ENCODE data around the gene GTF2H4. TPM values are rescaled to one million over a fixed set of nuclear protein-coding genes. Genes with fewer than 3 reads are reported as not detected.

Gene GTF2H4
- total RNA-seq, 2 experiments from 2014 or later = 30.5 to 48.7 TPM

GRCh38 chr6:30938730-30939129 is 30.7 kb downstream of the GTF2H4 start:
- Histone ChIP-seq H3K9me3 (ENCODE audit: low read length) (no peaks in the 10 kb centered on the region), H3K4me3 (ENCODE audit: low read depth, low read length, poor library complexity, severe bottlenecking) (no peak overlapping the region), H4K20me1 (ENCODE audit: insufficient read depth, low read length) (no peaks in the 10 kb centered on the region), H3K4me2 (ENCODE audit: low read length) (no peak overlapping the region), H3K4me1 (ENCODE audit: insufficient read depth, low read length, poor library complexity, severe bottlenecking) (no peaks in the 10 kb centered on the region), H3K79me2 (ENCODE audit: insufficient read depth, low read depth, low read length) (no peaks in the 10 kb centered on the region), H3K27ac (ENCODE audit: low read depth, low read length, poor library complexity, severe bottlenecking) (no peak overlapping the region), H3K36me3 (ENCODE audit: insufficient read depth, low read length) (no peaks in the 10 kb centered on the region), H2AFZ (ENCODE audit: low read length) (no peak overlapping the region), H3K9me2 (ENCODE audit: insufficient read depth, low read length) (no peaks in the 10 kb centered on the region)
- no peak for TF ChIP-seq CTCF (conservative IDR thresholded peaks at IDR 0.05; ENCODE audit: low read length)
- no peak for TF ChIP-seq EZH2phosphoT487 (IDR thresholded peaks at IDR 0.05; ENCODE audit: borderline replicate concordance, low read depth, low read length)
- DNase-seq (ENCODE audit: low spot score) = no peak
- BruUV-seq (replicated peaks) = no TSS peak
- ChIA-PET CTCF (ENCODE audit: unreplicated experiment) (no interaction called here), POLR2A (no interaction called here)
- intact Hi-C loops (cut with micrococcal nuclease; ENCODE audit: unreplicated experiment) = no loop called here

GRCh38 chr6:30939473-30939872 is 31.5 kb downstream of the GTF2H4 start:
- intact Hi-C loops (cut with micrococcal nuclease; ENCODE audit: unreplicated experiment) = no loop called here
- Histone ChIP-seq H3K4me3 (ENCODE audit: low read depth, low read length, poor library complexity, severe bottlenecking) (no peak overlapping the region), H3K36me3 (ENCODE audit: insufficient read depth, low read length) (no peaks in the 10 kb centered on the region), H3K9me2 (ENCODE audit: insufficient read depth, low read length) (no peaks in the 10 kb centered on the region), H3K9me3 (ENCODE audit: low read length) (no peaks in the 10 kb centered on the region), H4K20me1 (ENCODE audit: insufficient read depth, low read length) (no peaks in the 10 kb centered on the region), H2AFZ (ENCODE audit: low read length) (no peak overlapping the region), H3K79me2 (ENCODE audit: insufficient read depth, low read depth, low read length) (no peaks in the 10 kb centered on the region), H3K4me2 (ENCODE audit: low read length) (no peak overlapping the region), H3K4me1 (ENCODE audit: insufficient read depth, low read length, poor library complexity, severe bottlenecking) (no peaks in the 10 kb centered on the region), H3K27ac (ENCODE audit: low read depth, low read length, poor library complexity, severe bottlenecking) (no peak overlapping the region)
- CTCF ChIA-PET (ENCODE audit: unreplicated experiment) = no interaction called here
- BruUV-seq (replicated peaks) = no TSS peak
- DNase-seq (ENCODE audit: low spot score) = no peak
- no peak for TF ChIP-seq EZH2phosphoT487 (IDR thresholded peaks at IDR 0.05; ENCODE audit: borderline replicate concordance, low read depth, low read length)
- no peak for TF ChIP-seq CTCF (conservative IDR thresholded peaks at IDR 0.05; ENCODE audit: low read length)
- POLR2A ChIA-PET = no interaction called here

- BruUV-seq (replicated peaks) = no TSS peak
- ChIA-PET POLR2A (no interaction called here), CTCF (ENCODE audit: unreplicated experiment) (no interaction called here)
- H3K9me3 ChIP-seq (ENCODE audit: low read length) = no peaks in the 10 kb centered on the region
- no peak within 1 kb of the TSS for H3K27ac ChIP-seq (ENCODE audit: low read depth, low read length, poor library complexity, severe bottlenecking)
- H3K36me3 ChIP-seq (ENCODE audit: insufficient read depth, low read length) = no peaks in the 10 kb centered on the region
- H2AFZ ChIP-seq (ENCODE audit: low read length) = no peak within 1 kb of the TSS
- intact Hi-C loops (cut with micrococcal nuclease; ENCODE audit: unreplicated experiment) = no loop called here
- H3K4me3 ChIP-seq (ENCODE audit: low read depth, low read length, poor library complexity, severe bottlenecking) = no peak within 1 kb of the TSS
- H3K79me2 ChIP-seq (ENCODE audit: insufficient read depth, low read depth, low read length) = no peaks in the 10 kb centered on the region
- TF ChIP-seq CTCF (conservative IDR thresholded peaks at IDR 0.05; ENCODE audit: low read length) = no peak
- no peak for TF ChIP-seq EZH2phosphoT487 (IDR thresholded peaks at IDR 0.05; ENCODE audit: borderline replicate concordance, low read depth, low read length)
- DNase-seq (ENCODE audit: low spot score) = no peak
- no peaks in the 10 kb centered on the region for H3K9me2 ChIP-seq (ENCODE audit: insufficient read depth, low read length)
- H3K4me1 ChIP-seq (ENCODE audit: insufficient read depth, low read length, poor library complexity, severe bottlenecking) = no peaks in the 10 kb centered on the region
- H4K20me1 ChIP-seq (ENCODE audit: insufficient read depth, low read length) = no peaks in the 10 kb centered on the region
- H3K4me2 ChIP-seq (ENCODE audit: low read length) = no peak within 1 kb of the TSS
Observed at GRCh38 chr6:30940361-30940986, 32.5 kb downstream of the GTF2H4 start, which contains the start of gene MUCL3. TSS of gene MUCL3 (plus strand) at chr6:30940973. CDS start at chr6:30941000, 27 bp downstream.
